ENCODE data around the gene PHYKPL. TPM values are rescaled to one million over a fixed set of nuclear protein-coding genes. Genes with fewer than 3 reads are reported as not detected.

The PHYKPL gene
- total and polyA plus RNA-seq, 2 of the 4 experiments (the other 2 are of a cell fraction) = 10.0 to 24.5 TPM

GRCh38 chr5:178216779-178217178 lies 15.8 kb downstream of the PHYKPL start:
- no CpG with 5 or more reads among the region's 3 CpGs for WGBS, 2 experiments (ENCODE audit: extremely low coverage in 2 of 2, insufficient read length in 1 of 2)

More at GRCh38 chr5:178216779-178217178, 15.8 kb downstream of the PHYKPL start:
- in situ Hi-C loops (cut with MboI; ENCODE audit: low sequenced_read_pairs) = no loop called here
- dilution Hi-C loops (cut with HindIII; ENCODE audit: low sequenced_read_pairs, unreplicated experiment) = no loop called here
- Histone ChIP-seq H3K4ac (ENCODE audit: low read depth, low read length) (no peak overlapping the region), H4K91ac (ENCODE audit: insufficient read depth, low read depth, low read length) (no peak overlapping the region), H3K4me2 (ENCODE audit: low read depth, low read length) (no peak overlapping the region), H3K9me3 (ENCODE audit: control insufficient read depth, insufficient read depth, low read length) (no peaks in the 10 kb centered on the region), H3K23ac (ENCODE audit: low read depth, low read length) (no peak overlapping the region), H3K9ac (ENCODE audit: low read depth, low read length) (no peak overlapping the region), H2AFZ (replicated peaks; ENCODE audit: low read length, poor library complexity) (no peak overlapping the region), H3K14ac (replicated peaks; ENCODE audit: low read depth, low read length) (no peak overlapping the region), H3K27ac (ENCODE audit: insufficient read depth, low read length) (no peak overlapping the region), H3K4me1 (ENCODE audit: control insufficient read depth, insufficient read depth, low read length) (no peaks in the 10 kb centered on the region), H3K56ac (ENCODE audit: extremely low read depth, insufficient read depth, low read length) (no peak overlapping the region), H3K79me1 (ENCODE audit: low read depth in 1 of 2, low read length in 2 of 2) (peaks cover 10 to 38% of the 10 kb centered on the region in 2 experiments), H3K36me3 (ENCODE audit: control insufficient read depth, insufficient read depth, low read length) (peaks cover 54% of the 10 kb centered on the region), H3K27me3 (ENCODE audit: control insufficient read depth, insufficient read depth, low read length) (no peaks in the 10 kb centered on the region), H3K9me1 (ENCODE audit: insufficient read depth, low read length) (peaks cover 10% of the 10 kb centered on the region), H2BK20ac (ENCODE audit: low read depth, low read length) (no peak overlapping the region), H2BK15ac (ENCODE audit: low read depth, low read length) (no peak overlapping the region), H2BK120ac (ENCODE audit: low read depth, low read length) (no peak overlapping the region), H4K8ac (ENCODE audit: low read depth in 2 of 2, low read length in 2 of 2) (no peak overlapping the region), H3K18ac (ENCODE audit: low read depth, low read length) (no peak overlapping the region), H4K5ac (ENCODE audit: low read depth, low read length) (no peak overlapping the region), H2AK5ac (ENCODE audit: low read depth, low read length) (no peak overlapping the region), H2BK5ac (ENCODE audit: low read depth, low read length, poor library complexity, severe bottlenecking) (no peak overlapping the region), H3K4me3 (ENCODE audit: insufficient read depth, low read depth, low read length) (no peak overlapping the region), H2AK9ac (replicated peaks; ENCODE audit: low read depth, low read length, poor library complexity) (no peak overlapping the region), H4K20me1 (ENCODE audit: insufficient read depth, low read length) (peaks cover 32% of the 10 kb centered on the region)
- no peak for ATAC-seq (ENCODE audit: low read depth)
- no TSS peak for BruUV-seq (replicated peaks)
- POLR2A ChIA-PET (ENCODE audit: unreplicated experiment) = no interaction called here
- intact Hi-C loops (cut with micrococcal nuclease) = no loop called here
- CTCF ChIA-PET = no interaction called here
- no peak for DNase-seq
- no peak for TF ChIP-seq CHD1 (IDR thresholded peaks at IDR 0.05; ENCODE audit: low read depth, low read length)
- no peak for TF ChIP-seq NFE2L2 (IDR thresholded peaks at IDR 0.05; ENCODE audit: low read depth, low read length)
- no peak for TF ChIP-seq BHLHE40 (IDR thresholded peaks at IDR 0.05; ENCODE audit: low read depth, low read length)
- TF ChIP-seq MXI1 (IDR thresholded peaks at IDR 0.05; ENCODE audit: borderline replicate concordance, low read depth, low read length) = no peak
- no peak for TF ChIP-seq CEBPB (IDR thresholded peaks at IDR 0.05; ENCODE audit: low read depth, low read length)
- no peak for TF ChIP-seq POLR2A (IDR thresholded peaks at IDR 0.05; ENCODE audit: low read depth, low read length)
- TF ChIP-seq RCOR1 (IDR thresholded peaks at IDR 0.05; ENCODE audit: insufficient replicate concordance, low read length) = no peak
- no peak for TF ChIP-seq SMC3 (IDR thresholded peaks at IDR 0.05; ENCODE audit: low read depth, low read length)
- TF ChIP-seq RAD21 (IDR thresholded peaks at IDR 0.05; ENCODE audit: low read length) = no peak
- TF ChIP-seq FOS (IDR thresholded peaks at IDR 0.05; ENCODE audit: low read depth, low read length) = no peak
- TF ChIP-seq ELK1 (IDR thresholded peaks at IDR 0.05; ENCODE audit: borderline replicate concordance, low read depth, low read length) = no peak

Measured in IMR-90 (cell line).